GM19193 (cell line): ENCODE results near the gene RXRA.

Source experiments
- POLR2A ChIP-seq: IDR thresholded peaks from 4 replicates; pipeline ENCODE4 v1.6.1; 2011; ENCODE audit not compliant: insufficient read depth, insufficient read length; ENCODE audit errors: extremely low read depth

The RXRA gene

GRCh38 chr9:134325813-134326723, at the start of gene RXRA:
Gene RXRA (plus strand): TSS chr9:134326455. CDS start chr9:134326632, 177 bp downstream.
- no peak for TF ChIP-seq POLR2A

GRCh38 chr9:134278286-134278685, 48.0 kb upstream of the RXRA start:
- TF ChIP-seq POLR2A = no peak

GRCh38 chr9:134278974-134279640, 47.1 kb upstream of the RXRA start:
- TF ChIP-seq POLR2A = no peak

DNA sequence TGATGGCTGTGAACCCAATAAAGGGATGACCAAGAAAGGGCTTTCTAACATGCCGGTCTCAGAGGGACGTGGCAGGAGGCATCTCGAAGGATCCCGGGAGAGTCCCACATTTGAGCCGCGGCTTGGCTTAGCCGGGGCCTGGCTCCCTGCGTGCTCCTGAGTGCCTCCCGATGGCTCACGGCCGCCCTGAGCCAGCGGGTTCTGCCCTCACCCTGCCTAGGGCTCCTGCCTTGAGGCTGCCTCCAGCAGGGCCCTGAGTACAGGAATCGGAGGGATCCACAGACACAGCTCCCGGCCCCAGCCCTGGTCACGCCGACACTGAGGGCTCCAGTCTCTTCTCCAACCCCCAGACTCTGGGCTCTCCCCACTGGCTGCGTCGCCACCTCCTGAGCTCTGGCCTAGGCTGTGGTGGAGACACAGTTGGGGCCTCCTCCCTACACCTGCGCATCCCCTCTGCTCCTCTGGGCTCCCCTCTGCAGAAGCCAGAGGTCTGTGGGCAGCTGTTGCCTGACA, 44.1 kb upstream of the RXRA start:
- no peak for TF ChIP-seq POLR2A

- no peak for TF ChIP-seq POLR2A
Measured at GRCh38 chr9:134283111-134283515, 43.1 kb upstream of the RXRA start.

DNA sequence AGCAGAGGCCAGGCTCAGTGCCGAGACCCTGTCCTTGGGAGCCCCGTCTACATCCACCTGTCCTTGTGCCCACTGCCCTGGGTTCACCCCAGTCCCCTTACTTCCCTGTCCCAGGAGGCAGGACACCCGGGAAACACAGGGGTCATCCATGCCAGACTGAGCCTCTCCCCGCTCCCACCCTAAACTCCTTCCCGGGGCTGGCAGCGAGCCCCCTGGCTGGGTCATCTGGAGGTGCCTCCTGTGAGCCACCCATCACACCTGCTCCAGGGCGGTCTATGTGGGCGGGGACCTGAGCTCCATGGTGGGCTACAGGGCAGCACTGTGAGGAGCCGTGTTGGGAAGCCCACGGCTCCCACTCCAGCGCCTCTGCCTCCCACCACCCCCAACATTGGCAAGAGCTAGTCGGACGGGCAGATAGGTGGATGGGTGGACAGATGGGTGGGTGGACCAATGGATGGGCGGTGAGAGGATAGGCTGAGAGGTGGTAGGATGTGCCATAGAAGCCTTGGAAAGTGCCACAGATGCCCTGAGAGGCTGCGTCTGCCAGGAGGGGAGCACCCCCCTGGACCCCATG, 42.5 kb upstream of the RXRA start:
- no peak for TF ChIP-seq POLR2A

GRCh38 chr9:134284273-134284672, 42.0 kb upstream of the RXRA start:
- TF ChIP-seq POLR2A = no peak

DNA sequence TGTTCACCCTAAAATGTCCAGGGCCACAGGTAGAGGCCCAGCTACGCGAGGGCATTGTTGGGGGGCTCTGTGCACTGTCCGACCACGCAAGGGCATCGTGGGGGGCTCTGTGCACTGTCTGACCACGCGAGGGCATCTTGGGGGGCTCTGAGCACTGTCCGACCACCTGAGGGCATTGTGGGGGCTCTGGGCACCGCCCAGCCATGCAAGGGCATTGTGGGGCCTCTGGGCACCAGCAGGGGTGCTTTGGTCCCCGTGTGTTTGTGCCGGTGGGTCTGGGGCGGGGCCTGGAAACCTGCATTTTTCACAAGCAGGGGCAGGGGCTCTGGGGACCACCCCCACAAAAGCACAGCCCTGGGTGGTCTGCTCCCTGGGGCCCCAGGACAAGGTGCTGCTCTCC, 41.5 kb upstream of the RXRA start:
- TF ChIP-seq POLR2A = no peak

DNA sequence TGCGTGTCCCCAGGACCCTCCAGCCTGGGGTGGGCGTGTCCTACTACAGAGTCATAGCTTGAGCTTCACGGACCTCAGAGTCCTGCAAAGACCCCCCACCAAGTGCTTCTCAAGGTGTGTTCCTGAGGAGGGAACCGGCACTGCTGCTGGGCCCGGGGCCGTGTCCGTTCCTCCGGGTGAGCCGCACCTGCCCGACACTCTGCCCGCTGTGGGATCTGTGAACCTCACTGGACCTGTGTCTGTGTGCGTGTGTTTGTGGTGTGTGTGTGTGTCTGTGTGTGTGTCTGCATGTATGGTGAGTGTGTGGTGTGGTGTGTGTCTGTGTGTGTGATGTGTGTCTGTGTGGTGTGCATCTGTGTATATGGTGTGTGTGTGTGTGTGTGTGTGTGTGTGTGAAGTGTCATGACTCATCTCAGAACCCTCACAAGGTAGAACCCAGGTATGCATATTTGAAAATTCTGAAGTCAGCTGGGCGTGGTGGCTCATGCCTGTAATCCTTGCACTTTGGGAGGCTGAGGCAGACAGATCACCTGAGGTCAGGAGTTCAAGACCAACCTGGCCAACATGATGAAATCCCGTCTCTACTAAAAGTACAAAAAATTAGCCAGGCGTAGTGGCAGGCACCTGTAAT, 40.9 kb upstream of the RXRA start:
- no peak for TF ChIP-seq POLR2A

DNA sequence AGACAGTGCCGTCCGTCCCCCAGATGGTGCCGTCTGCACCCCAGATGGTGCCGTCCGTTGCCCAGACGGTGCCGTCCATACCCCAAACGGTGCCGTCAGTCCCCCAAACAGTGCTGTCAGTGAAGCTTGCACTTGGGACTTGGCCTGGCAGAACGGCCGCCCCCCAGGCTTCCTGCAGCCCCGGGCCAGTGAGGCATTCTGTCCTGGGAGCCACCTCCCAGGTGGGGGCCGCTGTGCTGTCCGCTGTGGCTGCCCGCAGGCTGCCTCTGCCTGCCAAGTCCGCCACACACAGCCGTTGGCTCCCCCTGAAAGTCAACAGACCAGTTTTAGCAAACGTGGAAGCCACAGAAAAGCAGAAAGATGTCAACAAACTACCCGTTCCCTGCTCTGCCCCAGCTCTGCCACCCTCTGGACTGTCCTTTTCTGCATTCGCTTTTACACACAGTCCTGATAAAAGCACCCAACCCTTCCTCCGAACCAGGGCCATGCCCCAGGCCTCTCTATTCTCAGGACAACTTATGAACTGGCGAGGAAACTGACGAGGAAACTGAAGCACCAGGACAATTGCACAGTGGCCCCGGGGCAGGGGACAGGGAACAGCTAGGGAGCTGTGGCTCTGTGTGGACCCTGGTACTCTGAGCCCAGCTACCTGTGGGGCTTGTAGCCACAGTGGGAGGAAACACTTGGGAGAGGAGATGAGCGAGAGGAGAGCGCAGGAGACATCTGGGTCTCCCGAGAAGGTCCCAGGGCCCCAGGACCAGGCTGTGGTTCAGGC, 39.6 kb upstream of the RXRA start:
- no peak for TF ChIP-seq POLR2A

- TF ChIP-seq POLR2A = no peak
Measured at GRCh38 chr9:134287591-134288491, 38.4 kb upstream of the RXRA start.

GRCh38 chr9:134288746-134289145, 37.5 kb upstream of the RXRA start:
- no peak for TF ChIP-seq POLR2A

DNA sequence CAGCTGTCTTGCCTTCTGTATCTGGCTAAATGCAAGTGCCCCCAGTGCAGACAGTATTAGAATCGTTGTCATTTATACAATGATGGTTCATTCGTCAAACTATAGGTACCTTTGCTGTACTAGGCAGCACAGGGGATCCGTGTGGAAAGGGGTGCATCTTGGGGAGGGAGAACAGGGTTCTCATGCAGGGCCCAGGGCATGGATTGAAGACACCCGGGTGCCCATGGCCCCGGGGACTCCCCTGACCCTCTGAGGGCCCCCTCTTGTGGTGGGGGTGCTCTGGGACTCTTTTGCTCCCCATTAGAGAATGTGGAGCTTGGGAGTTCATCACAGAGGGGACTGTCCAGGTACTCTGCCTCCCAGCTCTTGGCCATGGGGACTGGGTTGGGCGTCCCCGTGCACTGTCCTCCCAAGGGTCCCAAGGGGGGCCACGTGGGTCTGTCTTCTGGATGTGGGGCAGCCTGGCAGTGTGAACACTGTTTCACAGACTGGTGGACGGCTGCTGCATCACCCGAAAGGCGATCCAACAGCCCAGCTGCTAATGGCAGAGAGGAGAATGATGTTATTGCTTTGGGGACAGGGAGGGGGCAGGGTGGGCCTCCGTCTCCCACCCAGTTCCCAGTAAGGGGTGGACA, 36.9 kb upstream of the RXRA start:
- TF ChIP-seq POLR2A = no peak
